Thymus (tissue), 11 donors: ENCODE data around the gene APBB1IP. TPM values are rescaled to one million over a fixed set of nuclear protein-coding genes. Genes with fewer than 3 reads are reported as not detected.
A peak's percentile ranks its signal among the peaks of the same experiment; 100 is the strongest.
"Not testable (repeated sequence)": the region's sequence is repeated elsewhere in the genome, so short reads cannot be mapped to it uniquely, and the experiment has no call there.

Source experiments
- DNase-seq, 9 donors: peaks; one replicate each; pipeline ENCODE4 v3.0.0-alpha.2; 2013; ENCODE audit warnings: low spot score in 9 of 9, low read depth in 6 of 9, missing footprints in 1 of 9
- H3K27ac ChIP-seq, 2 donors: one replicate each; pipeline ENCODE4 v1.5.1; 2013; ENCODE audit warnings: control low read depth in 1 of 2, low read depth in 1 of 2, low read length in 1 of 2, mild to moderate bottlenecking in 1 of 2, moderate library complexity in 1 of 2
- H3K27me3 ChIP-seq, 2 donors: one replicate each; pipeline ENCODE4 v1.5.1; 2013; ENCODE audit warnings: low read length in 1 of 2; ENCODE audit not compliant: control insufficient read depth in 2 of 2, insufficient read depth in 1 of 2
- H3K36me3 ChIP-seq, 2 donors: one replicate each; pipeline ENCODE4 v1.5.1; 2013; ENCODE audit warnings: low read length in 1 of 2, mild to moderate bottlenecking in 1 of 2, moderate library complexity in 1 of 2; ENCODE audit not compliant: control insufficient read depth in 2 of 2, insufficient read depth in 2 of 2
- H3K4me1 ChIP-seq, 2 donors: one replicate each; pipeline ENCODE4 v1.5.1; 2013; ENCODE audit warnings: low read length in 2 of 2; ENCODE audit not compliant: control insufficient read depth in 2 of 2, insufficient read depth in 2 of 2
- H3K4me3 ChIP-seq, 2 donors: one replicate each; pipeline ENCODE4 v1.5.1; 2013; ENCODE audit warnings: low read length in 2 of 2, control low read depth in 1 of 2, mild to moderate bottlenecking in 1 of 2
- H3K9me3 ChIP-seq, 2 donors: one replicate each; pipeline ENCODE4 v1.5.1; 2013; ENCODE audit warnings: low read length in 1 of 2, mild to moderate bottlenecking in 1 of 2; ENCODE audit not compliant: control insufficient read depth in 2 of 2, insufficient read depth in 1 of 2
- WGBS: extraction: QIAGEN DNeasy Blood & Tissue Kit; methylation state at CpG from one replicate; pipeline ENCODE4 v1.1.7; 2013; 5-methylcytosine and 5-hydroxymethylcytosine counted together
- polyA plus RNA-seq: library from polyadenylated mRNA; stranded (reverse); fragments of 200-250 nt; gene quantifications from one replicate; pipeline ENCODE4 v1.2.3, GENCODE V29; 2013
- total RNA-seq: library from RNA; stranded (reverse); fragments of 120-200 nt; gene quantifications from one replicate; pipeline ENCODE4 v1.2.4, GENCODE V29; 2013
- donor health status: healthy.

The APBB1IP gene
- total and polyA plus RNA-seq, 2 donors: 40.0 to 46.2 TPM

- peak overlapping the region; percentile 25 to 38 for H3K27ac ChIP-seq
Measured at GRCh38 chr10:26464632-26465280, 26.6 kb downstream of the APBB1IP start.

DNA sequence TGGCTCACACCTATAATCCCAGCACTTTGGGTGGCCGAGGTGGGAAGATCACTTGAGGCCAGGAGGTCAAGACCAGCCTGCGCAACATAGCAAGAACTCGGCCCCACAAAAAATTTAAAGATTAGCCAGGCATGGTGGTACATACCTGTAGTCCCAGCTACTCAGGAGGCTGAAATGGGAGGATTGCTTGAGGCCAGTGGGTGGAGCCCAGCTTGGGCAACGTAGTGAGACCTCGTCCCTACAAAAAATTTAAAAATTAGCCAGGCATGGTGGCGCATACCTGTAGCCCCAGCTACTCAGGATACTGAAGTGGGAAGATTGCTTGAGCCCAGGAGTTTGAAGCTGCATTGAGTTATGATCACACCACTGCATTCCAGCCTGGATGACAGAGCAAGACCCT lies 28.4 kb downstream of the APBB1IP start:
- not testable (repeated sequence) for H3K9me3 ChIP-seq, DNase-seq, H3K27me3 ChIP-seq, H3K4me3 ChIP-seq
- peaks cover 55 to 76% of the 10 kb centered on the region in 2 donors for H3K4me1 ChIP-seq
- H3K36me3 ChIP-seq: peaks cover 9 to 49% of the 10 kb centered on the region in 2 donors
- peak overlapping the region in 1 of 2 donors; percentile 92 for H3K27ac ChIP-seq
- WGBS: 97% methylated on average over 6 of the region's 6 CpGs

More at GRCh38 chr10:26464632-26465280, 26.6 kb downstream of the APBB1IP start:
- Histone ChIP-seq H3K36me3 (peaks cover 6 to 47% of the 10 kb centered on the region in 2 donors), H3K4me1 (peaks cover 40 to 60% of the 10 kb centered on the region in 2 donors), H3K9me3 (peaks cover 0 to 2% of the 10 kb centered on the region in 2 donors), H3K4me3 (no peak overlapping the region), H3K27me3 (no peaks in the 10 kb centered on the region)
- DNase-seq: no peak
- 77% methylated on average over 3 of the region's 3 CpGs for WGBS

DNA sequence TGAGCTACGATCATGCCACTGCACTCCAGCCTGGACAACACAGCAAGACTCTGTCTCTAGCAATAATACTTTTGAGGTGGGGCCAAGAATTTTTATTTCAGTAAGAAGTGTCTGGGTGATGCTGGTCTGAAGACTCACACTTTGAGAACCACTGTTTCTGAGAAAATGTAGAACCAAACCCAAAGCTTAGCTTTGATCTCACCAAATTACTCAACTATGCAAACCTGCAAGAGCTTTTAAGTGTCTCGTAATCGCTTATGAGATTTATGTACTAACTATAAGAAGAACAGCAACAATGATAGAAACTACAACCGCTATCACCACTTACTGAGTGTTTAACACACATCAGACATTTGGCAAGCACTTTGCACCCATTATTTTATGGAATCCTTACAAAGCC lies 29.5 kb downstream of the APBB1IP start:
- Histone ChIP-seq H3K9me3 (peaks cover 0 to 2% of the 10 kb centered on the region in 2 donors), H3K4me1 (peaks cover 62 to 87% of the 10 kb centered on the region in 2 donors), H3K27me3 (no peaks in the 10 kb centered on the region), H3K36me3 (peaks cover 11 to 43% of the 10 kb centered on the region in 2 donors), H3K27ac (peak overlapping the region; percentile 38 to 92), H3K4me3 (no peak overlapping the region)
- DNase-seq: peak in 1 of 9 donors; percentile 70
- 51% methylated on average over 4 of the region's 4 CpGs for WGBS

GRCh38 chr10:26468291-26468690 lies 30.1 kb downstream of the APBB1IP start:
- H3K4me1 ChIP-seq: peaks cover 58 to 87% of the 10 kb centered on the region in 2 donors
- no peak for DNase-seq

DNA sequence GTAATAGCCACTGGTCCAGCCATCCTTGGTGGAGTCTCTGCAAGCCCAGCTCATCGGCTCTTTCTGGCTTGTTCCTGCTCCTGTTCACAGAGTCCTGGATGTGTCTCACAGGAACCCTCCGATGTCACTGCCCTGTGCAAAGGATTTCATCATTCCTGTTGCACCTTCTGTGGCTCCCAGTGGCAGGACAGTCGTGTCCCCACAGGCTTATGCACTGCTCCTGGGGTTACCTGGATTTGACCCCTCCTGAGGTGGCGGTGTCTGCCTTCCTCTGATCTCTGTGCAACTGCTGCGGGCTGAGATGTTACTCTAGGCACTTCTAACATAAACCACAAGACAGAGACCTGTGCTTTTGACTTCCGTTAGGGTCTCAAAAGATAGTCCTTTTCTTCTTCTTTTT lies 30.6 kb downstream of the APBB1IP start:
- H3K4me3 ChIP-seq: peak overlapping the region; percentile 16 to 24
- H3K27me3 ChIP-seq: no peaks in the 10 kb centered on the region
- H3K27ac ChIP-seq: peak overlapping the region; percentile 86 to 92
- peaks cover 0 to 2% of the 10 kb centered on the region in 2 donors for H3K9me3 ChIP-seq
- peaks cover 6 to 45% of the 10 kb centered on the region in 2 donors for H3K36me3 ChIP-seq
- 24% methylated on average over 6 of the region's 6 CpGs for WGBS
- DNase-seq: peak in 6 of 9 donors; percentile 79 to 95 (median 86)
- peaks cover 58 to 87% of the 10 kb centered on the region in 2 donors for H3K4me1 ChIP-seq

More at GRCh38 chr10:26468291-26468690, 30.1 kb downstream of the APBB1IP start:
- H3K36me3 ChIP-seq: peaks cover 7 to 48% of the 10 kb centered on the region in 2 donors
- peak overlapping the region; percentile 16 to 24 for H3K4me3 ChIP-seq
- WGBS: 79% methylated on average over 3 of the region's 3 CpGs
- no peaks in the 10 kb centered on the region for H3K27me3 ChIP-seq
- peaks cover 0 to 2% of the 10 kb centered on the region in 2 donors for H3K9me3 ChIP-seq
- H3K27ac ChIP-seq: peak overlapping the region; percentile 86 to 92

DNA sequence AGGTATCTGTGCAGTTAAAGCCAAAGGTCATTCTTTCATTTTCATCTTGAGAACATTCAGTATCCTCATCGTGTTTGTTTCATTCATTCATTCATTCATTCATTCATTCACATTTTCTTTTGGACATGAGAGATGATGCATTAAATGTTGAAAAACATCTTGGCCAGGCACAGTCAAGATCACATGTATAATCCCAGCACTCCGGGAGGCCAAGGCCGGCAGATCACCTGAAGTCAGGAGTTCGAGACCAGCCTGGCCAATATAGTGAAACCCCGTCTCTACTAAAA lies 34.3 kb downstream of the APBB1IP start:
- no peak for DNase-seq
- Histone ChIP-seq H3K27me3 (no peaks in the 10 kb centered on the region), H3K4me3 (no peak overlapping the region), H3K27ac (peak overlapping the region in 1 of 2 donors; percentile 74), H3K4me1 (peaks cover 67 to 91% of the 10 kb centered on the region in 2 donors), H3K9me3 (peaks cover 0 to 2% of the 10 kb centered on the region in 2 donors), H3K36me3 (peaks cover 6 to 40% of the 10 kb centered on the region in 2 donors)
- 93% methylated on average over 5 of the region's 5 CpGs for WGBS

DNA sequence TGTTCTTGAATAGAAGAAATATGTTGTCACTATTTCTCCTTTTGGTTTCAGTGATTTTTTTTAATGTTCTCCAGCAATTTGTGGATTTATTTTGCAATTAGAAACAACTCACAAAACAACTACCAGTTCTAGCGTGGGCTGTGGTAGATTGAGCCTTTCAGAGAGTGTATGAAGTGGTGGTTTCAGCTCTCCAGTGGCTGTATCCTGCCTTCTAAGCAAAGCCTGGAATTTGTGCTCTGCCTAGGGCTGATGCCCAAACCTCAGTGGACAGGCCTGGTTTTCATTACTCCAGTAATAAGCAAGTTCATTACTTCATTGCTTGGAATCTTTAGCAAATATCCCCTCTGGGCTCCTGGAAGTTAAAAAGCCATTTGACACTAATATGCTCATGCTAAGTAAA lies 35.9 kb downstream of the APBB1IP start:
- H3K36me3 ChIP-seq: peaks cover 6 to 36% of the 10 kb centered on the region in 2 donors
- WGBS: 68% methylated on average over 1 of the region's 1 CpG
- no peak overlapping the region for H3K4me3 ChIP-seq
- DNase-seq: peak in 1 of 9 donors; percentile 63
- H3K27me3 ChIP-seq: no peaks in the 10 kb centered on the region
- peaks cover 64 to 91% of the 10 kb centered on the region in 2 donors for H3K4me1 ChIP-seq
- peaks cover 0 to 2% of the 10 kb centered on the region in 2 donors for H3K9me3 ChIP-seq
- H3K27ac ChIP-seq: peak overlapping the region; percentile 82 to 99

- not testable (repeated sequence) for H3K4me3 ChIP-seq, H3K27me3 ChIP-seq, H3K9me3 ChIP-seq
- peaks cover 61 to 85% of the 10 kb centered on the region in 2 donors for H3K4me1 ChIP-seq
- H3K27ac ChIP-seq: peak overlapping the region; percentile 79 to 99
- H3K36me3 ChIP-seq: peaks cover 5 to 37% of the 10 kb centered on the region in 2 donors
- peak in 2 of 9 donors; percentile 61 to 85 for DNase-seq
- 72% methylated on average over 8 of the region's 8 CpGs for WGBS
Measured at GRCh38 chr10:26474845-26475244, 36.7 kb downstream of the APBB1IP start.

- Histone ChIP-seq H3K36me3 (peaks cover 3 to 42% of the 10 kb centered on the region in 2 donors), H3K4me1 (peaks cover 60 to 85% of the 10 kb centered on the region in 2 donors), H3K27me3 (no peaks in the 10 kb centered on the region), H3K4me3 (no peak overlapping the region), H3K27ac (peak overlapping the region; percentile 84 to 99), H3K9me3 (no peaks in the 10 kb centered on the region)
- peak in 2 of 9 donors; percentile 50 to 70 for DNase-seq
- 36% methylated on average over 6 of the region's 6 CpGs for WGBS
Measured at GRCh38 chr10:26475386-26475785, 37.2 kb downstream of the APBB1IP start.
